HEK293T (cell line): ENCODE measurements around the gene SLC35G3.
"Not testable (repeated sequence)": the region's sequence is repeated elsewhere in the genome, so short reads cannot be mapped to it uniquely, and the experiment has no call there.

Source experiments
- CTCF ChIA-PET: fragments of 350-600 bp; formaldehyde crosslinking; extraction: SDS; loops from one replicate; lab custom pipeline; 2021; ENCODE audit warnings: antibody characterized with exemption, inconsistent platforms; lab: Yijun Ruan, JAX
- POLR2A ChIA-PET: fragments of 350-600 bp; formaldehyde crosslinking; extraction: SDS; loops from one replicate; lab custom pipeline; 2020; ENCODE audit warnings: antibody characterized with exemption, inconsistent platforms; lab: Yijun Ruan, JAX
- DNase-seq: peaks from one replicate; pipeline ENCODE4 v3.0.0; 2012; ENCODE audit warnings: mixed read lengths; ENCODE audit errors: extremely low spot score
- ARNT ChIP-seq: fragments of 450-650 bp; IDR thresholded peaks from 2 replicates; pipeline ENCODE4 v1.6.1; 2017; ENCODE audit warnings: mild to moderate bottlenecking
- BHLHE40 ChIP-seq: fragments of 450-650 bp; IDR thresholded peaks from 2 replicates; pipeline ENCODE4 v1.6.1; 2016; ENCODE audit warnings: mild to moderate bottlenecking, moderate library complexity, borderline replicate concordance
- CTBP1 ChIP-seq: fragments of 450-650 bp; IDR thresholded peaks from 2 replicates; pipeline ENCODE4 v1.6.1; 2016; ENCODE audit warnings: borderline replicate concordance
- ELF4 ChIP-seq: fragments of 450-650 bp; IDR thresholded peaks from 2 replicates; pipeline ENCODE4 v1.6.1; 2017; ENCODE audit warnings: antibody characterized with exemption
- FOXA1 ChIP-seq: fragments of 450-650 bp; IDR thresholded peaks from 2 replicates; pipeline ENCODE4 v1.6.1; 2016; ENCODE audit warnings: mild to moderate bottlenecking
- FOXK2 ChIP-seq: fragments of 450-650 bp; IDR thresholded peaks from 2 replicates; pipeline ENCODE4 v1.6.1; 2016; ENCODE audit warnings: mild to moderate bottlenecking
- FOXM1 ChIP-seq: fragments of 450-650 bp; IDR thresholded peaks from 2 replicates; pipeline ENCODE4 v1.6.1; 2017; ENCODE audit warnings: mild to moderate bottlenecking, borderline replicate concordance
- HDGF ChIP-seq: fragments of 450-650 bp; IDR thresholded peaks from 2 replicates; pipeline ENCODE4 v1.6.1; 2017; ENCODE audit warnings: antibody characterized with exemption, borderline replicate concordance
- L3MBTL2 ChIP-seq: fragments of 450-650 bp; conservative IDR thresholded peaks from 2 replicates; pipeline ENCODE4 v1.6.1; 2016; ENCODE audit warnings: mild to moderate bottlenecking
- LEF1 ChIP-seq: fragments of 450-650 bp; IDR thresholded peaks from 2 replicates; pipeline ENCODE4 v1.6.1; 2017; ENCODE audit warnings: mild to moderate bottlenecking, borderline replicate concordance
- NFRKB ChIP-seq: fragments of 450-650 bp; IDR thresholded peaks from 2 replicates; pipeline ENCODE4 v1.6.1; 2016; ENCODE audit warnings: mild to moderate bottlenecking, moderate library complexity
- PKNOX1 ChIP-seq: fragments of 450-650 bp; IDR thresholded peaks from 2 replicates; pipeline ENCODE4 v1.6.1; 2016
- SP1 ChIP-seq: fragments of 450-650 bp; IDR thresholded peaks from 2 replicates; pipeline ENCODE4 v1.6.1; 2017
- SUZ12 ChIP-seq: fragments of 450-650 bp; IDR thresholded peaks from 2 replicates; pipeline ENCODE4 v1.6.1; 2016; ENCODE audit warnings: mild to moderate bottlenecking
- TARDBP ChIP-seq: fragments of 450-650 bp; IDR thresholded peaks from 2 replicates; pipeline ENCODE4 v1.6.1; 2016
- ZNF384 ChIP-seq: fragments of 450-650 bp; IDR thresholded peaks from 2 replicates; pipeline ENCODE4 v1.6.1; 2016

The SLC35G3 gene

GRCh38 chr17:35239823-35240222 is 45.6 kb upstream of the SLC35G3 start:
- DNase-seq = no peak
- no peak for TF ChIP-seq SUZ12
- TF ChIP-seq LEF1 = no peak
- TF ChIP-seq HDGF = no peak
- TF ChIP-seq PKNOX1 = no peak
- TF ChIP-seq SP1 = no peak
- TF ChIP-seq FOXM1 = no peak
- no peak for TF ChIP-seq ARNT
- no peak for TF ChIP-seq ZNF384
- no peak for TF ChIP-seq L3MBTL2
- TF ChIP-seq NFRKB = no peak
- TF ChIP-seq FOXA1 = no peak
- TF ChIP-seq TARDBP = no peak
- no peak for TF ChIP-seq FOXK2
- ChIA-PET CTCF (no interaction called here), POLR2A (no interaction called here)

- TF ChIP-seq SP1 (no peak), NFRKB (no peak), ARNT (no peak), L3MBTL2 (no peak), FOXA1 (no peak), HDGF (no peak), TARDBP (no peak), LEF1 (no peak), FOXK2 (no peak), ELF4 (no peak), SUZ12 (no peak), FOXM1 (no peak), BHLHE40 (no peak), PKNOX1 (no peak), ZNF384 (no peak), CTBP1 (no peak)
- no peak for DNase-seq
- CTCF ChIA-PET = no interaction called here
- POLR2A ChIA-PET = interaction anchor here (1.4 kb wide), 1 partner anchor 135 kb away, joined by 5 read pairs; the partner anchor contains the start of gene SLFN11
Observed at GRCh38 chr17:35238821-35239220, 44.6 kb upstream of the SLC35G3 start.

- no peak for TF ChIP-seq SP1
- no peak for TF ChIP-seq ZNF384
- no peak for TF ChIP-seq HDGF
- no peak for TF ChIP-seq FOXK2
- TF ChIP-seq FOXA1 = no peak
- TF ChIP-seq LEF1 = no peak
- no peak for TF ChIP-seq NFRKB
- TF ChIP-seq L3MBTL2 = no peak
- no peak for TF ChIP-seq FOXM1
- TF ChIP-seq BHLHE40 = no peak
- no peak for TF ChIP-seq ELF4
- no peak for TF ChIP-seq TARDBP
- no peak for TF ChIP-seq PKNOX1
- TF ChIP-seq SUZ12 = no peak
- TF ChIP-seq ARNT = no peak
- TF ChIP-seq CTBP1 = no peak
- CTCF ChIA-PET = interaction anchor here (0.6 kb wide), 1 partner anchor 9 kb away, joined by 9 read pairs; no protein-coding TSS in a partner anchor
- POLR2A ChIA-PET = no interaction called here
- no peak for DNase-seq
Observed at GRCh38 chr17:35236821-35237220, 42.6 kb upstream of the SLC35G3 start.

GRCh38 chr17:35235917-35236316 is 41.7 kb upstream of the SLC35G3 start:
- CTCF ChIA-PET = no interaction called here
- DNase-seq = no peak
- TF ChIP-seq NFRKB (no peak), TARDBP (no peak), ZNF384 (no peak), SUZ12 (no peak), LEF1 (no peak), ARNT (no peak), FOXA1 (no peak), ELF4 (no peak), SP1 (no peak), L3MBTL2 (no peak), BHLHE40 (no peak), PKNOX1 (no peak), HDGF (no peak), FOXK2 (no peak), FOXM1 (no peak), CTBP1 (no peak)
- POLR2A ChIA-PET = no interaction called here

- TF ChIP-seq TARDBP = no peak
- TF ChIP-seq SUZ12 = no peak
- no peak for TF ChIP-seq NFRKB
- TF ChIP-seq LEF1 = no peak
- no peak for TF ChIP-seq PKNOX1
- no peak for TF ChIP-seq L3MBTL2
- TF ChIP-seq FOXM1 = no peak
- TF ChIP-seq ZNF384 = no peak
- TF ChIP-seq FOXA1 = no peak
- ChIA-PET CTCF (no interaction called here), POLR2A (no interaction called here)
- no peak for DNase-seq
Observed at GRCh38 chr17:35235289-35235688, 41.1 kb upstream of the SLC35G3 start.

GRCh38 chr17:35234315-35234714 is 40.1 kb upstream of the SLC35G3 start:
- POLR2A ChIA-PET, CTCF ChIA-PET, DNase-seq: not testable (repeated sequence)
